ENCODE measurements around the gene SLITRK4. TPM values are rescaled to one million over a fixed set of nuclear protein-coding genes. Genes with fewer than 3 reads are reported as not detected.

Gene SLITRK4
- total RNA-seq, 1 donor from 2014 or later: 7.7 TPM

DNA sequence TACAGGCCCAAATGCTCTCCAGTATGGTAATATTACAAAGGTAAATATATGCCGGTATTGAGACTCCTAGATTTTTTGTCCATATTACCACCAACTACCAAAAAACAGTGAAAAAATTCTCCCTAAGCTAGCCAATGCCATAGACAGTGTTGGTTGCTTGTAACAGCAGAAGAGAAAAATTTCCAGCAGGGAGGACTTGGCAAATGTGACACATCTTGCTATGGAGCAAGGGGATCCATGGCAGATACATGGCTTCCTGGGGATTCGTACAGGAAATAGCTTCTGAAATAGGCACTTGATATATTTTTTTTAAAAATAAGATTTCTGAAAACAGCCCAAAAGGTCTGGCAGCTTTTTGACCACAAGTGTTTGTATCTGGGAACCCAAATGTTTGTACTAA lies 14.6 kb downstream of the SLITRK4 start:
- H3K4me3 Mint-ChIP-seq: no peak overlapping the region
- H4K20me1 ChIP-seq (ENCODE audit: low read depth): no peaks in the 10 kb centered on the region
- no peaks in the 10 kb centered on the region for H3K9me3 ChIP-seq (ENCODE audit: low read depth)
- no peak overlapping the region for H3K27ac ChIP-seq
- H3K9me3 Mint-ChIP-seq: peaks cover 10% of the 10 kb centered on the region
- H3K27me3 Mint-ChIP-seq (ENCODE audit: insufficient read depth, low read depth): no peaks in the 10 kb centered on the region
- no peak overlapping the region for H3K9ac ChIP-seq
- H3F3A ChIP-seq (ENCODE audit: low read depth): no peaks in the 10 kb centered on the region
- H3K4me1 Mint-ChIP-seq: no peaks in the 10 kb centered on the region
- no peaks in the 10 kb centered on the region for H3K36me3 Mint-ChIP-seq
- no peaks in the 10 kb centered on the region for H3K36me3 ChIP-seq
- no peaks in the 10 kb centered on the region for H3K4me1 ChIP-seq
- H2AFZ ChIP-seq (replicated peaks): no peak overlapping the region
- H3K27me3 ChIP-seq: no peaks in the 10 kb centered on the region
- DNase-seq (ENCODE audit: low spot score): no peak
- no peak overlapping the region for H3K27ac Mint-ChIP-seq
- no peak overlapping the region for H3K4me3 ChIP-seq
- TF ChIP-seq, protein P1, sequence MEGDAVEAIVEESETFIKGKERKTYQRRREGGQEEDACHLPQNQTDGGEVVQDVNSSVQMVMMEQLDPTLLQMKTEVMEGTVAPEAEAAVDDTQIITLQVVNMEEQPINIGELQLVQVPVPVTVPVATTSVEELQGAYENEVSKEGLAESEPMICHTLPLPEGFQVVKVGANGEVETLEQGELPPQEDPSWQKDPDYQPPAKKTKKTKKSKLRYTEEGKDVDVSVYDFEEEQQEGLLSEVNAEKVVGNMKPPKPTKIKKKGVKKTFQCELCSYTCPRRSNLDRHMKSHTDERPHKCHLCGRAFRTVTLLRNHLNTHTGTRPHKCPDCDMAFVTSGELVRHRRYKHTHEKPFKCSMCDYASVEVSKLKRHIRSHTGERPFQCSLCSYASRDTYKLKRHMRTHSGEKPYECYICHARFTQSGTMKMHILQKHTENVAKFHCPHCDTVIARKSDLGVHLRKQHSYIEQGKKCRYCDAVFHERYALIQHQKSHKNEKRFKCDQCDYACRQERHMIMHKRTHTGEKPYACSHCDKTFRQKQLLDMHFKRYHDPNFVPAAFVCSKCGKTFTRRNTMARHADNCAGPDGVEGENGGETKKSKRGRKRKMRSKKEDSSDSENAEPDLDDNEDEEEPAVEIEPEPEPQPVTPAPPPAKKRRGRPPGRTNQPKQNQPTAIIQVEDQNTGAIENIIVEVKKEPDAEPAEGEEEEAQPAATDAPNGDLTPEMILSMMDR (IDR thresholded peaks at IDR 0.05): no peak
- TF ChIP-seq EZH2phosphoT487 (IDR thresholded peaks at IDR 0.05) (no peak), EZH2 (IDR thresholded peaks at IDR 0.05) (no peak)
- H3K79me2 ChIP-seq (ENCODE audit: low read depth): no peaks in the 10 kb centered on the region
- H3K4me2 ChIP-seq: no peak overlapping the region

DNA sequence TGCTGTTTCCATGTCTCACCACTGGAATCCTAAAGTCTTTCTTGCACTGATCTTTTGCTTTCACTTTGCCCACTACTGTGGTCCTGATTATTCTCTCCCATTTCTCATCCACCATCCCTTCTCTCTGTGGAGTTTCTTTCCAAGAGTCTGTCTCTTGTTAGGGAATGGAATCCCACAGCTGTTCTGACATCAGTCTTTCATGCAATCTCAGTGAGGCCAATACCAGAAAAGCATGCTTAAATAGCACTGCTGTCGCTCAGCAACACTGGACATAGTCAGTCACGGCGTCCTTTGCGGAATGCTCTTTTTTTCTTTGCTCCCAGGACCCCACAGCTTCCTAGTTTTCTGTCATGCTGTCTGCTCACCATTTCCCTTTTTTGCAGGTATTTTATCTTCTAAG lies 20.1 kb downstream of the SLITRK4 start:
- H3K79me2 ChIP-seq (ENCODE audit: low read depth): no peaks in the 10 kb centered on the region
- peaks cover 10% of the 10 kb centered on the region for H3K9me3 Mint-ChIP-seq

DNA sequence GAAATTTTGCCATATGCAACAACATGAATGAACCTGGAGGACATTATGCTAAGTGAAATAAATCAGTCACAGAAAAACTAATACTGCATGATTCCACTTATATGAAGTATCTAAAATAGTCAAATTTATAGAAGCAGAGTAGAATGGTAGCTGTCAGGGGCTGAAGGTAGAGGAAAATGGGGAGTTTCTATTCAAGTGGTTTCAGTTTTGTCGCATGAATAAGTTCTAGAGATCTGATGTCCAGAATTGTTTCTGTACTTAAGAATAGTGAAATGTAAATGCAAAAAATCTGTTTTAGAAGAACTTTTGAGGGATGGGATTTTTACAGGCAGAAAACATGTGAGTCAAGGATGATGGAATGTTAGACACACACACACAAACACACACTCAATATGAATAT lies 34.1 kb downstream of the SLITRK4 start:
- peaks cover 3% of the 10 kb centered on the region for H3K9me3 Mint-ChIP-seq
- H4K20me1 ChIP-seq (ENCODE audit: low read depth): no peaks in the 10 kb centered on the region

More for the DNA sequence above, 20.1 kb downstream of the SLITRK4 start:
- Histone ChIP-seq H3K27ac (no peak overlapping the region), H3K4me1 (no peaks in the 10 kb centered on the region), H4K20me1 (ENCODE audit: low read depth) (no peaks in the 10 kb centered on the region), H3K36me3 (no peaks in the 10 kb centered on the region), H3K9me3 (ENCODE audit: low read depth) (no peaks in the 10 kb centered on the region), H3F3A (ENCODE audit: low read depth) (no peaks in the 10 kb centered on the region), H2AFZ (replicated peaks) (no peak overlapping the region), H3K4me3 (no peak overlapping the region), H3K27me3 (no peaks in the 10 kb centered on the region), H3K9ac (no peak overlapping the region), H3K4me2 (no peak overlapping the region)
- H3K27me3 Mint-ChIP-seq (ENCODE audit: insufficient read depth, low read depth): peaks cover 3% of the 10 kb centered on the region
- peaks cover 6% of the 10 kb centered on the region for H3K4me1 Mint-ChIP-seq
- H3K36me3 Mint-ChIP-seq: no peaks in the 10 kb centered on the region
- H3K4me3 Mint-ChIP-seq: no peak overlapping the region
- H3K27ac Mint-ChIP-seq: peak overlapping the region; percentile 50
- no peak for TF ChIP-seq EZH2 (IDR thresholded peaks at IDR 0.05)
- no peak for TF ChIP-seq EZH2phosphoT487 (IDR thresholded peaks at IDR 0.05)
- TF ChIP-seq, protein P1 (IDR thresholded peaks at IDR 0.05): no peak
- DNase-seq (ENCODE audit: low spot score): no peak

More for the DNA sequence above, 34.1 kb downstream of the SLITRK4 start:
- Histone ChIP-seq H3K4me1 (no peaks in the 10 kb centered on the region), H3K4me2 (no peak overlapping the region), H3K4me3 (no peak overlapping the region), H3K79me2 (ENCODE audit: low read depth) (no peaks in the 10 kb centered on the region), H3K36me3 (no peaks in the 10 kb centered on the region), H3K9ac (no peak overlapping the region), H3K9me3 (ENCODE audit: low read depth) (no peaks in the 10 kb centered on the region), H2AFZ (replicated peaks) (no peak overlapping the region), H3K27ac (no peak overlapping the region), H3F3A (ENCODE audit: low read depth) (no peaks in the 10 kb centered on the region), H3K27me3 (no peaks in the 10 kb centered on the region)
- H3K27me3 Mint-ChIP-seq (ENCODE audit: insufficient read depth, low read depth): no peaks in the 10 kb centered on the region
- TF ChIP-seq EZH2phosphoT487 (IDR thresholded peaks at IDR 0.05): no peak
- TF ChIP-seq, protein P1 (IDR thresholded peaks at IDR 0.05): no peak
- TF ChIP-seq EZH2 (IDR thresholded peaks at IDR 0.05): no peak
- no peak for DNase-seq (ENCODE audit: low spot score)
- no peaks in the 10 kb centered on the region for H3K4me1 Mint-ChIP-seq
- no peak overlapping the region for H3K4me3 Mint-ChIP-seq
- no peak overlapping the region for H3K27ac Mint-ChIP-seq
- H3K36me3 Mint-ChIP-seq: no peaks in the 10 kb centered on the region

Measured in neural progenitor cell (in vitro differentiated cells).